ENCODE measurements around the gene ATF6B.
"Not testable (repeated sequence)": the region's sequence is repeated elsewhere in the genome, so short reads cannot be mapped to it uniquely, and the experiment has no call there.

Gene ATF6B

GRCh38 chr6:32079566-32080290 lies 48.3 kb downstream of the ATF6B start:
- DNase-seq = no peak

GRCh38 chr6:32076321-32076809 lies 51.7 kb downstream of the ATF6B start:
- no peak for DNase-seq

GRCh38 chr6:32075781-32076180 lies 52.3 kb downstream of the ATF6B start:
- DNase-seq = no peak

DNA sequence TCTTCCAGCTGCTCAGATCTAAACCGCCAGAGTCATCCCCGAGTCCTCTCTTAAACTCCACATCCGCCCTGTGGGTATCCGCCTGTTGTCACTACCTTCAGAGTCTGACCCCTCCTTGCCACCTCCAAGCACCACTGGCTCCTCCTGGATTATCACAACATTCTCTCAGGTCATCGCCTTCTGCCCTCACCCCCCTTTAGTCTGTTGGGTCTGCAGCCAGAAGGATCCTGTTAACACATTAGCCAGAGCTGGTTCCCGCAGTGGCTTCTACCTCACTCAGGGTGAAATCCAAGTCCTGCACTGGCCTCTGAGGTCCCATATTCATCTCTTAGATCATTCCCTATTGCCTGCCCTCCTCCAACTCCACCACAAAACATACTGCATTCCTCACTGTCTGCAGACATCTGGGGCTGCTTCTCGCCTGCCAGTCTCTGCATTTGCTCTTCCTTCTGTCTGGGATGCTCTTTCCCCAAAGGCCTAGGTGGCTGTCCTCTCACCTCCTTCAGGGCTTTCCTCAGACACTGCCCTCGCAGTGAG lies 53.0 kb downstream of the ATF6B start:
- no peak for DNase-seq

- no peak for DNase-seq
Measured at GRCh38 chr6:32073613-32074012, 54.4 kb downstream of the ATF6B start.

DNA sequence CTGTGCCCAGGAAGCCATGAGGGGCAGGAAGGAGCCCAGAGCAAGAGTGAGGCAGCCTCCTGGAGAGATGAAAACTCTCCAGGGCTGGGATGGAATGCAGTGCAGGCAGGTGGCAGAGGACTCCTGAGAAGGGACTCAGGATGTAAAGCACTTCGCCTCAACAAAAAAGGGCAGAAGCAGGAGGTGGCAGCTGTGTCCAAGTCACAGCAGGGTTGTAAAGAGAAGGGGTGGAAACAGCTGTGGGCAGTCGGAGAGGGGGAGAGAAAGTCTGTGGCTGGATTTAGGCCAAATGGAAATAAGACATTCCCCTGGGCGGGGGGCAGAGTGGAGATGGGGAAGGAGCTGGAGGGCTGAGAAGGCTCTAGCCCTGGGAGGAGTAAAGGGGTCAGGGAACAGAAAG lies 54.9 kb downstream of the ATF6B start:
- DNase-seq = no peak

- DNase-seq = no peak
Measured at GRCh38 chr6:32070814-32071543, 57.1 kb downstream of the ATF6B start.

GRCh38 chr6:32069878-32070515 lies 58.0 kb downstream of the ATF6B start:
- DNase-seq = no peak

DNA sequence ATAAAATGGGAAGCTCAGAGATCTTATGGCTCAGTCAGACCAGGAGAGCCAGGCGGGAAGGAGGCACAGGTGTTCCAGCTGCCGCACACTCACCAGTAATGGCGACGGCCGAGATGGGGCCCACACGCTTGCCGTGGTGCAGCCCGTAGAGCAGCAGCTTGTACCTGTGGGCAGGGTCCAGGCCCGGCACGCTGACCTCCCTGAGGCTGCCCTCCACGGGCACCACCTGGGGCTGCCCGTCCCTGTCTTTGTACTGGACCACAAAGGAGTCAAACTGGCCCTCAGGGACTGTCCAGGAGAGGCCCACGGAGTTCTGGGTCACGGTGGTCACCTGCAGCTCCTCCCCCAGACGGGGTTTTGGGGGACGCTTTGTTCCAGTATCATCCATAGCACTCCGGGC lies 58.6 kb downstream of the ATF6B start:
- DNase-seq = no peak

GRCh38 chr6:32068867-32069266 lies 59.2 kb downstream of the ATF6B start:
- no peak for DNase-seq

DNA sequence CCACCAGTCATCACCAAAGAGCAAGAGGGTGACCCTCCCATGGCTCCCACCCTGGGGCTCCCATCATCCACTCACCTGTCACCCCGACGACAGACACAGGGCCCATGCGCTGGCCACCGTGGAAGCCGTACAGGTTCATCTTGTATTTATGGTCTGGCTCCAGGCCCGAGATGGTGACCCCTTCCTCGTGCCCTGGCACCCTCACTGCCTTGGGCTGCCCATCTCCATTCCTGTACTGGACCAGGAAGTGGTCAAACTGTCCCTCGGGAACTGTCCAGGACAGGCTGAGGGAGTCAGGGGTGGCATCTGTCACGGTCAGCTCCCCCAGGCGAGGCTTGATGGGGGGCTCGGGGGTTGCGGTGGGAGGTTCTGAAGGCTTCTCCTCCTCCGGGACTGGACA lies 59.7 kb downstream of the ATF6B start:
- not testable (repeated sequence) for DNase-seq

- DNase-seq = not testable (repeated sequence)
Measured at GRCh38 chr6:32067521-32067920, 60.5 kb downstream of the ATF6B start.

Measured in stimulated activated naive CD4-positive, alpha-beta T cell (primary cell).